LNCaP clone FGC (cell line): ENCODE data around the gene MEIG1.
A peak's percentile ranks its signal among the peaks of the same experiment; 100 is the strongest.

Experiments
- DNase-seq: peaks from one replicate; pipeline ENCODE4 v3.0.0-alpha.2; 2011; ENCODE audit warnings: low read depth
- H3K4me3 ChIP-seq: 2 replicates; pipeline ENCODE4 v1.5.1; 2011; ENCODE audit warnings: mild to moderate bottlenecking, low read depth, low read length, control low read depth
- TF ChIP-seq, protein P1 (sequence below): IDR thresholded peaks from 2 replicates; pipeline ENCODE4 v1.5.1; 2012; ENCODE audit warnings: mild to moderate bottlenecking; ENCODE audit not compliant: control insufficient read depth, insufficient read depth; ENCODE audit errors: extremely low read depth

MEIG1 gene

DNA sequence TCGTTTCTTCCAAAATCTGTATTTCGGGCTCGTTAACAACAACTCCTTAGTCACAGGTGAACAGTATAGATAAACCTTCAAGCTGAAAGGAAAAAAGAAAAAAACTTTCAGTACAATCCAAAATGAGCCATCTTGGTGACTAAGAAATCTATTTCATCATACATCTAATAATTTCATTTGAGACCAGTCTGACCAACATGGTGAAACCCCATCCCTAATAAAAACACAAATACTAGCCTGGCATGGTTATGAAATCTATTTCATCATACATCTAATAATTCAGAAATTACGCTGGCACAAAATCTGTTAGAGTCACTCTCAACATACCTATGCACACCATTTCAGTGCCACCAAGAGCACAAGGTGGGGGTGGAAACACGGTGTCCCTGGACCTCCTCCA lies 14.1 kb upstream of the MEIG1 start:
- no peak for DNase-seq
- TF ChIP-seq, protein P1, sequence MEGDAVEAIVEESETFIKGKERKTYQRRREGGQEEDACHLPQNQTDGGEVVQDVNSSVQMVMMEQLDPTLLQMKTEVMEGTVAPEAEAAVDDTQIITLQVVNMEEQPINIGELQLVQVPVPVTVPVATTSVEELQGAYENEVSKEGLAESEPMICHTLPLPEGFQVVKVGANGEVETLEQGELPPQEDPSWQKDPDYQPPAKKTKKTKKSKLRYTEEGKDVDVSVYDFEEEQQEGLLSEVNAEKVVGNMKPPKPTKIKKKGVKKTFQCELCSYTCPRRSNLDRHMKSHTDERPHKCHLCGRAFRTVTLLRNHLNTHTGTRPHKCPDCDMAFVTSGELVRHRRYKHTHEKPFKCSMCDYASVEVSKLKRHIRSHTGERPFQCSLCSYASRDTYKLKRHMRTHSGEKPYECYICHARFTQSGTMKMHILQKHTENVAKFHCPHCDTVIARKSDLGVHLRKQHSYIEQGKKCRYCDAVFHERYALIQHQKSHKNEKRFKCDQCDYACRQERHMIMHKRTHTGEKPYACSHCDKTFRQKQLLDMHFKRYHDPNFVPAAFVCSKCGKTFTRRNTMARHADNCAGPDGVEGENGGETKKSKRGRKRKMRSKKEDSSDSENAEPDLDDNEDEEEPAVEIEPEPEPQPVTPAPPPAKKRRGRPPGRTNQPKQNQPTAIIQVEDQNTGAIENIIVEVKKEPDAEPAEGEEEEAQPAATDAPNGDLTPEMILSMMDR, result no peak
- H3K4me3 ChIP-seq, result no peak overlapping the region

DNA sequence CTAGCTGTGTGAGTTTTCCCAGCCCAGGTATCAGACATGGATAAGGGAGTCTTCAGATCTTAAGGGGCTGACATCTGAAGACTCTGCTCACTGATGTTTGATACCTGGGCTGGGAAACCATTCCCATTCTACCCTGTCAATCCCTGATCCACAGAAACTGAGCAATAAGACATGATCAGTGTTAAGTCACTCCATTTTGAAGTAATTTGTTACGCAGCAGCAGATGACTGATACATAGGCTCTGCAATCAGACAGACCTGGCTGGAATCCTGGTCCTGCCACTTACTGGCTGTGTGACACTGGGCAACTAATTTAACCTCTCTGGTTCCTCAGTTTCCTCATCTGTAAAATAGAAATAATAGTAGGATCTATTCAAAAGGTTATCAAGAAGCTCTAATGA lies 11.9 kb upstream of the MEIG1 start:
- no peak overlapping the region for H3K4me3 ChIP-seq
- DNase-seq, result no peak
- TF ChIP-seq, protein P1, result no peak

DNA sequence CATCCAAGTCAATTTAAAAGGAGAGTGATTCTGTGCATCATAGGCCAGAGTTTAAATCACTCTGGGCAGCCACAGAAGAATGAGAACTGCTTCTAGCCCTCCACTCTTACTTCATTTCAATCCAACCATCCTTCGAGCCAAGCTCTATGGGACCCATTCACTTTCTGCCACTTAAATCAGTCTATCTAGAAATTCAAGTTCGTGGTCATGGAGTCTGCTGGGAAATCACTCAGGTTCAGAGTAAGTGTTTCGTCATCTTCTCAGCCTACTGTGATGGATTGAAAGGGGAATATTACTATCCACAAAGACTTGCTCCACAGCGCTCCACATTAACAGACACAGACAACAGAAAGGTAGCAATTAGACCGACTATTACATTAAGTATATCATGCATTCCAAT lies 9.9 kb upstream of the MEIG1 start:
- no peak for DNase-seq
- H3K4me3 ChIP-seq, result no peak overlapping the region
- TF ChIP-seq, protein P1, result no peak

DNA sequence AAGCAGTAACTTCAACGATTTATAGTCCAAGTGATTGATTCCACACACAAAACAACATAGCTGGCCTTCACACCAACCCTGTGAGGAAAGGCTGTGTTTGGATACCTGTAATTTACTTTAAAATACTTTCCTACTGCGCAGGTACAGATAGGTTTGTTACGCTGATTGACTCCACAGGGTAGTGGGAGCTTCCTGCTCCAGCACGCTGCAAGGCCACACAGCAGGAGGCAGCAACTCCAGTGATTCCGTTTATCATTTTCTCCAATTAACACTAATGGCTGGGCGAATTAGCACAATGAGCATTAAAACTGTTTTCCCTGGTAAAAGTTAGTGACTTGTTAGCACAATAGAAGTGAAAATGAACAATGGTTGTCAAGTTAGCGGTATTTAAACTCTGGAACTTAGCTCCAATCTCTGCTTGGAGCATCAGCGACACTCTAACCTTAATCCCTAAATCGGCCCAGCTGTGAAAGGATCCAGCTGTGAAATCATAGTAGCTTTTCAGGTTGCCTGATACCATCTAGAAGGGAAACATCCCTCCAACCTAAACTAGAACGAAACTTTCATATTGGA lies 6.3 kb upstream of the MEIG1 start:
- peak overlapping the region; percentile 73 for H3K4me3 ChIP-seq
- no peak for DNase-seq
- TF ChIP-seq, protein P1, result no peak

DNA sequence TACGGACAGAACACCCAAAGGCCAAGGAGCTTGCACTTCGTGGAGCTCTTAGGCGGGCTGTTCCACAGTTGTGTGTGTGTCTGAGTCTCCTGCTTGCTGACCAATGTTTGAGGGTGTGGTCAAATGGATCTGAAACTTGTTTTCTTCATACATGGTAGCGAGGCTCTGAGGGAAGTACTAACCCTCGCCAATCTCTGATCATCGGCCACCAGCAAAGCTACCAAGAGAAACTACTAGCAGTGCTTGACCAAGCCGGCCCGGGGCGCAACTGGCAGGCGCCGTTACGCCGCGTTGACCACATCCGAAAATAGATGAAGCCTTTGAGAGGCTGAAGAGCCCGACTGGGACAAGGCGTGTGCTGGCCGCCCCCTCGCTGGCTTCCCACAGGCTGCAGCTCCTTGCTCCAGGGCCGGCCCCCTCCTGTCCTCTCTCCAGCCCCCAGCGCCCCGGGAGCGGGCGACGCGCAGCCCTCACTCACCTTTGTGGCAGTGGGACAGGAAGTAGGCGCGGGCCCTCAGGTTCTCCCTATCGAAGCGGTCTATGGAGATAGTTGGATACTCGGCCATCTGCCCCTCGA lies 5.7 kb upstream of the MEIG1 start:
- no peak for DNase-seq
- peak overlapping the region; percentile 73 for H3K4me3 ChIP-seq
- TF ChIP-seq, protein P1, result no peak

DNA sequence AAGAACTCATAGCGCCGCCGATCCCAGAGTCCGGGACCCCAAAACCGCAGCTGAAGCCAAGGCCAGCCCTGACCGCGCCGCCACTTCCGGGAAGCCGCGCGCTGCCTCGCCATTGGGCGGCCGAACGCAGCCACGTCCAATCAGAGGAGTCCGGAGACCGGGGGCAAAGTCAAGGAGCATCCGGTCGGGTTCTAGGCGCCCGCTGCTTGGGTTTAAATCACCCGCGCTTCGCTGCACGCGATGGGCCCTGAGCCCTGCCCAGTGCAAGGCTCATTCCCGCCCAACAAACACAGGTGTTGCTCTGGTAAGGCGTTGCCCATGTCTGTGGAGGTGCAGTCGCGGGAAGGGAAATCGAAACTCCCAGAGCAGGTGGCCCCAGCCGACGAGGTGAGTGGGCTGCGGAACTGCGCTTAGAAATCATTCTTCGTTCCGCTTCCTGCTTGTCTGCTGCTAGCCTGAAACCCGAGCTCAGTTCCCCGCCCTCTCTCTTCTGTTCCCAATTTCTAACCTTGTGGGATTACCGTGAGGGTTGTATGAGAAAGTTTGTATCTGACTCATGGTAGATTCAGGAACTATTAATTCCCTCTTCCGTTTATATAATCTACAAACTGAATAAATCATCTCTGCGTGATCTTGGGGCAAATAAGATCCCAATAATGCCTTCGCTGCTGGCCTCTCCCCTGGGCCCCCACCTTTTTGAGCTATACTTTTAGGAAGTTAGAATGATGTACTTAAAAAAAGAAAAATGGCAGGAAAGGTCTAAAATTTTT lies 5.0 kb upstream of the MEIG1 start, which contains the start of gene DCLRE1C:
Gene DCLRE1C, minus strand, starts transcription at position 96 of the 770 bp plus-strand sequence. Its CDS starts 86 bp downstream, at position 10.
- TF ChIP-seq, protein P1, result no peak
- peak; percentile 75 for DNase-seq
- H3K4me3 ChIP-seq, result peak within 1 kb of the TSS; percentile 73

DNA sequence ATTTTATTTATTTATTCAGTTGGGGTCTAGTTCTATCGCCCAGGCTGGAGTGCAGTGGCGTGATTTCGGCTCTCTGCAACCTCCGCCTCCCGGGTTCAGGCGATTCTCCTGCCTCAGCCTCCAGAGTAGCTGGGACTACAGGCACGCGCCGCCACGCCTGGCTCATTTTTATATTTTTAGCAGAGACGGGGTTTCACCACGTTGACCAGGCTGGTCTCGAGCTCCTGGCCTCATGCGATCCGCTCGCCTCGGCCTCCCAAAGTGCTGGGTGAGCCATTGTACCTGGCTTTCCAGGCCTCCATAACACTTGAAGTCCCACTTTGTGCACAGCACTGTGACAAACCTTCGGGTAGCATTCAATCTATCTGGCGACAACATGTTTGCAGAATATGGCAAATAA lies 4.3 kb upstream of the MEIG1 start:
- peak overlapping the region; percentile 73 for H3K4me3 ChIP-seq
- DNase-seq, result no peak
- TF ChIP-seq, protein P1, result no peak
